HUES64 (cell line): ENCODE measurements around the gene EXOC3L2.

Source experiments
- H3K27ac ChIP-seq: 2 replicates; pipeline ENCODE4 v1.7.0; 2013; ENCODE audit warnings: low read depth, low read length, inconsistent platforms
- H3K27me3 ChIP-seq: 2 replicates; pipeline ENCODE4 v1.6.1; 2013; ENCODE audit warnings: mild to moderate bottlenecking, low read length; ENCODE audit not compliant: insufficient read depth
- H3K36me3 ChIP-seq: 2 replicates; pipeline ENCODE4 v1.6.1; 2013; ENCODE audit warnings: mild to moderate bottlenecking, low read length; ENCODE audit not compliant: insufficient read depth
- H3K4me1 ChIP-seq: 2 replicates; pipeline ENCODE4 v1.6.1; 2013; ENCODE audit warnings: mild to moderate bottlenecking, low read length, moderate library complexity; ENCODE audit not compliant: insufficient read depth
- H3K4me3 ChIP-seq: 2 replicates; pipeline ENCODE4 v1.5.1; 2013; ENCODE audit warnings: mild to moderate bottlenecking, low read length, moderate library complexity
- H3K9ac ChIP-seq: 2 replicates; pipeline ENCODE4 v1.6.1; 2013; ENCODE audit warnings: mild to moderate bottlenecking, low read depth, low read length
- H3K9me3 ChIP-seq: 2 replicates; pipeline ENCODE4 v1.6.1; 2013; ENCODE audit warnings: low read depth, low read length; ENCODE audit not compliant: insufficient read depth
- WGBS: fragments of 150-250, 120-280 bp; methylation state at CpG from one replicate; pipeline ENCODE4 v1.1.7; 2013; ENCODE audit warnings: missing lambda C conversion rate; 5-methylcytosine and 5-hydroxymethylcytosine counted together

EXOC3L2 gene

DNA sequence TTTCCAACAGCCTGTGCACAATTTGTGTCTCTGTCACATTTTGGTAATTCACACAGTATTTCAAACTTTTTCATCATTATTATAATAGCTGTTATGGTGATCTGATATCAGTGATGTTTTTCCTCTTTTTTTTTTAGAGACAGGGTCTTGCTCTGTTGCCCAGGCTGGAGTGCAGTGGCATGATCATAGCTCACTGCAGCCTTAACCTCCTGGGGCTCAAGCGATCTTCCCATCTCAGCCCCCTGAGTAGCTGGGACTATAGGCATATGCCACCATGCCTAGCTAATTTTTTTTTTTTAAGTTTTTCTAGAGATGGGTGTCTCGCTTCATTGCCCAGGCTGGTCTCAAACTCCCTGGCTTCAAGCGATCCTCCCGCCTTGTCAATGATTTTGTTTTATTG, 11.6 kb upstream of the EXOC3L2 start:
- Histone ChIP-seq H3K4me3 (no peak overlapping the region), H3K36me3 (peaks cover 9% of the 10 kb centered on the region; the same call in 1 of the 2 replicates), H3K4me1 (no peaks in the 10 kb centered on the region), H3K9me3 (no peaks in the 10 kb centered on the region), H3K27ac (no peak overlapping the region), H3K9ac (no peak overlapping the region), H3K27me3 (no peaks in the 10 kb centered on the region)
- 97% methylated on average over 4 of the region's 4 CpGs for WGBS

DNA sequence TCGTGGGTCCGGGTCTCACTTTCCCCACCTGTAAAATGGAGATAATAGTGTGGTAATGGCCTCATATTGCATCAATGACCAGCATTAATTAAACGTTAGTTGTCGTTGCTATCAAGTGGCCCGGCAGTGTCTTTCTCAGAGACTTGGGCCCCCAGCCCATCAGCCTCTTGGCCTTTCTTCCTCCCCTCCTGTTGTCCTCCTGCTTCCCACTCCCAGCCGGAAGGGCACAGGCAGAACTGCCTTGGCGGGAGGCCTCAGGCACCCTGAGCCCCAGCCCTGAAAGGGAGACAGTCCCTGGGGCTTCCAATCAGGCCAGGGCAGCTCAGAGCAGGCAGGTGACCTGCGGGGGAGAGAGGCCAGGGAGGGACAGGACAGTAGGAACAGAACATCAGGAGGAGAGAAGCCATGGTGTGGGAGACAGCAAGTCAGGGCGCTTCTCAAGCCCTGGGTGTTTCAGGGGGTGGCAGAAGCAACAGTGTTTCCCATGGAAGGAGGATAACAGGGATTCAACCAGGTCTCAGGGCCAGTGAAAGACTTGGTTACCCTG, 10.5 kb upstream of the EXOC3L2 start:
- Histone ChIP-seq H3K9me3 (no peaks in the 10 kb centered on the region), H3K36me3 (0 out of 2 replicates have a peak, but pooled peaks cover 3% of the 10 kb centered on the region), H3K4me1 (no peaks in the 10 kb centered on the region), H3K4me3 (no peak overlapping the region), H3K9ac (no peak overlapping the region), H3K27me3 (no peaks in the 10 kb centered on the region; the same call in 1 of the 2 replicates), H3K27ac (no peak overlapping the region)
- WGBS, result 91% methylated on average over 9 of the region's 9 CpGs

GRCh38 chr19:45254044-45254531, 8.9 kb upstream of the EXOC3L2 start:
- no peaks in the 10 kb centered on the region for H3K36me3 ChIP-seq
- H3K27ac ChIP-seq, result no peak overlapping the region
- peaks cover 3% of the 10 kb centered on the region; the same call in 1 of the 2 replicates for H3K4me1 ChIP-seq
- WGBS, result 86% methylated on average over 11 of the region's 11 CpGs
- no peak overlapping the region for H3K4me3 ChIP-seq
- peaks cover 6% of the 10 kb centered on the region for H3K27me3 ChIP-seq
- H3K9ac ChIP-seq, result no peak overlapping the region
- no peaks in the 10 kb centered on the region for H3K9me3 ChIP-seq

GRCh38 chr19:45253396-45254027, 8.3 kb upstream of the EXOC3L2 start:
- 90% methylated on average over 12 of the region's 12 CpGs for WGBS
- Histone ChIP-seq H3K4me3 (no peak overlapping the region), H3K36me3 (no peaks in the 10 kb centered on the region), H3K4me1 (peaks cover 3% of the 10 kb centered on the region; the same call in 1 of the 2 replicates), H3K9ac (no peak overlapping the region), H3K9me3 (no peaks in the 10 kb centered on the region), H3K27me3 (peaks cover 6% of the 10 kb centered on the region), H3K27ac (no peak overlapping the region)

GRCh38 chr19:45251452-45252354, 6.5 kb upstream of the EXOC3L2 start:
- WGBS, result 5% methylated on average over 49 of the region's 57 CpGs
- H3K27ac ChIP-seq, result no peak overlapping the region
- H3K27me3 ChIP-seq, result peaks cover 6% of the 10 kb centered on the region

DNA sequence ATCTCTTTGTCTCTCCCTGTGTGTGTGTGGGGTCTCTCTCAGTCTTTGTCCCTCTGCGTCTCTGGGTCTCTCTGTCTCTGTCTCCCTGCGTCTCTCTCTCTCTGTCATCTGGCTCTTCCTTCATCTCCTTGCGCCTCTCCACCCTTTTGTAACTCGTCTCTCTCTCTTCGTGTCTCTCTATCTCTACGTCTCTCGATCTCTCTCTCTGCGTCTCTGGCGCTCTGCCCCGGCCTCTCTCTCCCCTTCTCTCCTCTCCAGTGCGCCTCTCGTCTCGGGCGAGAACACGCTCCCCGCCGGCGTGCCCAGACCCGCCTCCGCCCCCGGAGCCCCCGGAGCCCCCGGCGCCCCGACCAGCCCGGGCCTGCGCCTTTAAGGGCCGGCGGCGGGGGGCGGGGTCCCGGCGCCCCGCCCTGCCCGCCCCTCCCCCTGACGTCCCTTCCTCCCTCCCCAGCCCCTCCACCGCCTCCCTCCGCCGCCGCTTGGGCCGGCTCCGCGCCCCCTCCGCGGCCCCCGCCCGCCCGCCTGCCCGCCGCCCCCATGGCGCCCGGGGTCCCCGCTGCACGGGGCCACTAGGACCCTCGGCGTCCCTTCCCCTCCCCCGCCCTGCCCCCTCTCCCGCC, 5.7 kb upstream of the EXOC3L2 start, which contains the start of gene MARK4:
MARK4 (plus strand) TSS at position 440 of the 620 bp plus-strand sequence. CDS start 318 bp downstream, outside the sequence.
- WGBS, result under 1% methylated on average over 30 of the region's 58 CpGs
- peaks cover 3% of the 10 kb centered on the region; the same call in 1 of the 2 replicates for H3K4me1 ChIP-seq

More at GRCh38 chr19:45251452-45252354, 6.5 kb upstream of the EXOC3L2 start:
- Histone ChIP-seq H3K9me3 (no peaks in the 10 kb centered on the region), H3K9ac (peak overlapping the region; percentile 47), H3K4me1 (peaks cover 3% of the 10 kb centered on the region; the same call in 1 of the 2 replicates), H3K36me3 (no peaks in the 10 kb centered on the region), H3K4me3 (peak overlapping the region; percentile 85)

GRCh38 chr19:45250216-45250831, 5.1 kb upstream of the EXOC3L2 start:
- Histone ChIP-seq H3K4me3 (peak overlapping the region; percentile 77), H3K27me3 (peaks cover 6% of the 10 kb centered on the region), H3K4me1 (peaks cover 4% of the 10 kb centered on the region; the same call in 1 of the 2 replicates), H3K36me3 (no peaks in the 10 kb centered on the region), H3K9ac (0 out of 2 replicates have a peak overlapping the region, but pooled peaks have one; percentile 29), H3K27ac (no peak overlapping the region), H3K9me3 (no peaks in the 10 kb centered on the region)
- WGBS, result 44% methylated on average over 11 of the region's 14 CpGs

More for the DNA sequence above, 5.7 kb upstream of the EXOC3L2 start, which contains the start of gene MARK4:
- Histone ChIP-seq H3K27me3 (peaks cover 6% of the 10 kb centered on the region), H3K36me3 (no peaks in the 10 kb centered on the region), H3K27ac (no peak within 1 kb of the TSS), H3K9ac (peak within 1 kb of the TSS; percentile 47), H3K9me3 (no peaks in the 10 kb centered on the region), H3K4me3 (peak within 1 kb of the TSS; percentile 85)

DNA sequence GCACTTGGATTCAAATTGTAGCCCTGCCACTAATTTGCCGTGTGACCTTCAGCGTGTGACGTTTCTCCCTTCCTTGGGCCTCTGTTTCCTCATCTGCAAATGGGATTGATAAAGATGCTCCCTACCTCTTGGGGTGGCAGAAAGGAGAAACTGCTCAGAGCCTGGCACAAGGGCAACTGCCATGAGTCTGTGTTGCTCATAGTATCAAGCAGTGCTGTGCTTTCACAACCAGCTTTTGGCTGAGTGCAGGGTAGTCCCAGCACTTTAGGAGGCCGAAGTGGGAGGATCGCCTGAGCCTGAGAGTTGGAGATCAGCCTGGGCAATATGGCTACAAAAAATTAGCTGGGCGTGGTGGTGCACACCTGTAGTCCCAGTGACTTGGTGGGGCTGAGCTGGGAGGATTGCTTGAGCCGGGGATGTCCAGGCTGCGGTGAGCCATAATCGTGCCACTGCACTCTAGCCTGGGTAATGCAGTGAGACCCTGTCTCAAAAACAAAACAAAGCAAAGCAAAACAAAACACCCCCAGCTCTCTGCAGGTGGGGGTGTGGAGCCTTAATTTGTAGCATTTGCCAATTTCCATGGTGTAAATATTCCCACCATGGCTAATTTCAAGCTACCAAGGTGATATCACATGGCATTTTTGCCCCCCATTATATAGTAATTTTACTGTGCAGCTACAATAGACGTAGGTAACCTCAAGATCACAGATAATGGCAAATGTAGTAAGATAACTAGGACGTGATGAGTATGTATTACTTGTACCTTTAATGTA, 4.2 kb upstream of the EXOC3L2 start:
- H3K4me1 ChIP-seq, result peaks cover 6% of the 10 kb centered on the region; the same call in 1 of the 2 replicates
- 67% methylated on average over 9 of the region's 11 CpGs for WGBS

DNA sequence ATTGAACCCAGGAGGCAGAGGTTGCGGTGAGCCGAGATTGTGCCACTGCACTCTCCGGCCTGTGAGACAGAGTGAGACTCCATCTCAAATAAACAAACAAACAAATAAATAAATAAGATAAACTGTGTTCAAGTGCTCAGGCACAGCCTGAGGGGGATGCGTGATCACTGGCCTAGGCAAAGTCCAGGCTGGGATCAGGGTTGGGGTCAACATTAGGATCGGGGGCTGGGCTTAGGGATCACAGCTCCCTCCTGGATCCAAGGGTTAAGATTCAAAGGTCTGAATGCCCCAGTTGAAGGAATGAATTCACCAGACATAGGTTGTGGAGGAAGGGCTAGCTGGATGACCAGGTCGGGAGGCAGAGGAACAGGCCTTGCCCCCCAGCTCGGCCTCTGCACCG, 1.9 kb upstream of the EXOC3L2 start:
- no peak overlapping the region for H3K9ac ChIP-seq
- no peaks in the 10 kb centered on the region for H3K36me3 ChIP-seq
- H3K4me1 ChIP-seq, result peaks cover 6% of the 10 kb centered on the region; the same call in 1 of the 2 replicates
- peaks cover 6% of the 10 kb centered on the region for H3K27me3 ChIP-seq
- H3K4me3 ChIP-seq, result no peak overlapping the region
- 95% methylated on average over 8 of the region's 8 CpGs for WGBS
- H3K27ac ChIP-seq, result no peak overlapping the region
- no peaks in the 10 kb centered on the region for H3K9me3 ChIP-seq

More for the DNA sequence above, 4.2 kb upstream of the EXOC3L2 start:
- no peak overlapping the region for H3K4me3 ChIP-seq
- no peaks in the 10 kb centered on the region for H3K36me3 ChIP-seq
- H3K27ac ChIP-seq, result no peak overlapping the region
- peaks cover 6% of the 10 kb centered on the region for H3K27me3 ChIP-seq
- no peak overlapping the region for H3K9ac ChIP-seq
- H3K9me3 ChIP-seq, result no peaks in the 10 kb centered on the region
